HG03045 (cell line): Measurements from ENCODE around the gene PRKAR2B.
"Not testable (repeated sequence)": the region's sequence is repeated elsewhere in the genome, so short reads cannot be mapped to it uniquely, and the experiment has no call there.

Experiments
- ATAC-seq: cut with Tn5 transposase; IDR thresholded peaks from one replicate; pipeline ENCODE4 v1.9.1; 2021; ENCODE audit warnings: mild to moderate bottlenecking, moderate library complexity; ENCODE audit not compliant: unreplicated experiment

Gene PRKAR2B

DNA sequence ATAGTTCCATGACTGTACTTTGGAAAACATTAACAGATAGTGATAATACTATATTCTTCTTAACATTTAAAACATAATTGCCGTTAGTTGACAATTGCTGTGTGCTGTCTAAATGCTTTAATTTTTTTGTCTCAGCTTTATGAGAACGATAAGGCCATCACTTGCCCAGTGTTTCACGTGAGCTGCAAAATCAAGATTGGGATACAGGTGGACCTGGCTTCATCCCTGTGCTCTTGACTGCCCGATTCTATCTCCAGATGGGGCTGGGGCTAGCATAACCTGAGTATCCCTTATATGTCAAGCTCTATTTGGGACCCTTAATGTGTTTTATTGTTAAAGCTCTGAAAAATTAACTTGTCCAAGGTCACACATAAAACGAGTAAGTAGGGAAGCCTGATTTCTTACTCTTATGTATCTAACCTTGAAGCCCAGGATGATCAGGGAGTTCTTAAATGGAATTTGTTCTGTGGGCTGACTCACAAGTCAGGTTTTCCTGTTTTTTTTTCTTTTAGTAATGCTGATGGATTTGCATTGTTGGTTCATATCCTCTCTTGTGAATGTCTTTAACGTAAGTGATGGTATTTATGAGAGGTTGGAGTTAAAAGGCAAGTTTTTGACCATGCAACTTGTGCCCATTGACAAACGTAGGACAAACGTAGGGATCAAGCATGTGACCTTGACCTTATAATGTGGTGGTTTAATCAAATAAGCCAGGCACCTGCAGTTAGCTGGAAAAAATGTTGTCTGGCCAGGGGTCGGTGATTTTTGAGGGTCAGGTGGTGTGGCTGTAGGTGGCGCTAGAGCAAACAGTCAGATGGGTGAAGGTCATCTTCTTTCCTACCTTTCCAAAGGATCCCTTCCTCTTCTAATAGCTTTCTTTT lies 3.6 kb downstream of the PRKAR2B start:
- ATAC-seq: no peak

DNA sequence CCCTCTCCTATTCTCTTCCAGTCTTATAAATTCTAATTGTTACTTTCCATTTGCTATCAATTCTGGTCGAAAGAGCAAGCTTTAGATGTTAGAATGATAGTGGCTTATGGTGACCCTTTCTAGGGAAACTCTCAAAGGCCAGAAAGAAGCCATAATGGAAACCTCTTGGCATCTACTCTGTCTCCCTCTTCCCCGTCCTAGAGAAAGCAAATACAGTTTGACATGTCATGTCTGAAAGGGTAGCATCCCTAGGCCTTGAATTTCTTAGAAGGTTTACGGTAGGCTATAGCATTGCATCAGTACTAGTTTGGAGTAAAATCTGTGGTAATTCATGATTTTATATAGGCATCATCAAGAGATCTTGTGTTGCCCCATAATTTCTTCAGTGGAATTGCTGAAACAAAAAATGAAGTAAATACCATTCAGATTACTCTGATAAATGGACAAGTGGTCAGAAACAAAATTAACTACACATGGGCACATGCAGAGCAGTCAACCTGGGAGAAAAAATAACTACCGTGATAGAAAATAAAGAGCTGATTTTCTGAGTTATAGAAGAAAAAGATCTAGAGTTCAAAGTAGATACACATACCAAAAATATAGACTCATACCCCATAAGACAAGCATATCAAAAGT lies 4.4 kb downstream of the PRKAR2B start:
- no peak for ATAC-seq

DNA sequence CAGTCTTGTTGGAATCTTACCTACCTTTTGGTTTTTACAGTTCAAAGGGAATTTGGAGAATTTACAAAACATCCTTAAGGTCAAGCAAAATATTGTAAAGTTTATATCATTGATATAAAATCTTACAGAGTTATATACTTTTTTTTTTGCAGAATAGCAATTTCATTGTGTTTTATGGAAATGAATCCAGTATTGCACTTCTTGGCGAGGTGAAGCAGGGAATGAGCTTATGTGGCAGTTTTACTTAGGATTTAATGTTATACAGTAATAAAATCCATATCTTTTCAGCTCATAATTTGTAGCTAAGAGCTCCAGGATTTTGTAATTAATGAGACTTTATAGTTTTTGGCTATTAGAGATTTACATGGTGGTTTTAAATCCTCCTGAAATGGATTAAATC lies 5.0 kb downstream of the PRKAR2B start:
- ATAC-seq: no peak

DNA sequence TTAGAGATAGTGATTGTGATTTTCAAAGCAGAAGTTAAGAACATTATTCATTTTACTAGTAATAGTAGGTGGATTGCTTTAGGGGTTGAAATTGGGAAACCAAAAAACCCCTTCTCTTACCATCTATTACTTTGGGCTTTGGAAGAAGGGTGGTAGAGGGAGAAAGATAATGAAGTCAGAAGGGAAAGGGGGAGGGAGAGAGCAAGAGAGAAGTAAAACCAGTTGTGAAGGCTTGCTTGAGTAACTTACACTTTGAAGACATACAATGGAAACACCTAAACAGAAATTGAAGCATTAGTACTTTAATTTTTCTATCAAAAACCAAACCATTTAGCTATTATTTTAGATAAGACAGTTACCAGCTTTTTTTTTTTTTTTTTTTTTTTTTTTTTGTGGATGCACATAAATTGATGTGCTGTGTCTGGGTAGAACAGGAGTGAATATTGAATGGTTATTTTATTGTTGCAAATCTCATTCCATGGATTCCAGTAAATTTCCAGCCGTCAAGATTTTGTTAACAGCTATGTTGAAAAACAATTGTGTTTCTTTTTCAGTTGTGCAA lies 5.5 kb downstream of the PRKAR2B start:
- ATAC-seq: no peak

DNA sequence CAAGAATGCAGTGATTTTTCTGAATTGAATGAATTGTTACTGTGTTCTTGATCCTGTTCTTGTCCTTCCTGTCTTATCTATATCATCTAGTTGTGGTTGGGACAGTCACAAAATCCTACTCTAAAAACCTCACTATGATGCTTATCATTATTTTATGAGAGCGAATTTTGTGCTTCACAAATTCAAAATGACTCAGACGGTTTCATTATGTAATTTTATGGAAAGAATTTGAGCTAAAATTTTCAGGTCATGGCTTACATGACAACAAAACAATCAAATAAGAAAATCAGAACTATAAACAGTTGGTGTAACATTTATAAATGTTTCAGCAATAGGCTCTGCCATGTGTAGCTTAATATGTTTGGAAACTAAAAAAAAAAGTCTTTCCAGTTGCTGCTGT lies 6.9 kb downstream of the PRKAR2B start:
- ATAC-seq: no peak

DNA sequence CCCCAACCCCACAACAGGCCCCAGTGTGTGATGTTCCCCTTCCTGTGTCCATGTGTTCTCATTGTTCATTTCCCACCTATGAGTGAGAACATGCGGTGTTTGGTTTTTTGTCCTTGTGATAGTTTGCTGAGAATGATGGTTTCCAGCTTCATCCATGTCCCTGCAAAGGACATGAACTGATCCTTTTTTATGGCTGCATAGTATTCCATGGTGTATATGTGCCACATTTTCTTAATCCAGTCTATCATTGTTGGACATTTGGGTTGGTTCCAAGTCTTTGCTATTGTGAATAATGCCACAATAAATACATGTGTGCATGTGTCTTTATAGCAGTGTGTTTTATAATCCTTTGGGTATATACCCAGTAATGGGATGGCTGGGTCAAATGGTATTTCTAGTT lies 10.5 kb downstream of the PRKAR2B start:
- ATAC-seq: not testable (repeated sequence)

DNA sequence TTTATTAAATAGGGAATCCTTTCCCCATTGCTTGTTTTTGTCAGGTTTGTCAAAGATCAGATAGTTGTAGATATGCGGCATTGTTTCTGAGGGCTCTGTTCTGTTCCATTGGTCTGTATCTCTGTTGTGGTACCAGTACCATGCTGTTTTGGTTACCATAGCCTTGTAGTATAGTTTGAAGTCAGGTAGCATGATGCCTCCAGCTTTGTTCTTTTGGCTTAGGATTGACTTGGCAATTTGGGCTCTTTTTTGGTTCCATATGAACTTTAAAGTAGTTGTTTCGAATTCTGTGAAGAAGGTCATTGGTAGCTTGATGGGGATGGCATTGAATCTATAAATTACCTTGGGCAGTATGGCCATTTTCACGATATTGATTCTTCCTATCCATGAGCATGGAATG lies 11.6 kb downstream of the PRKAR2B start:
- ATAC-seq: not testable (repeated sequence)

DNA sequence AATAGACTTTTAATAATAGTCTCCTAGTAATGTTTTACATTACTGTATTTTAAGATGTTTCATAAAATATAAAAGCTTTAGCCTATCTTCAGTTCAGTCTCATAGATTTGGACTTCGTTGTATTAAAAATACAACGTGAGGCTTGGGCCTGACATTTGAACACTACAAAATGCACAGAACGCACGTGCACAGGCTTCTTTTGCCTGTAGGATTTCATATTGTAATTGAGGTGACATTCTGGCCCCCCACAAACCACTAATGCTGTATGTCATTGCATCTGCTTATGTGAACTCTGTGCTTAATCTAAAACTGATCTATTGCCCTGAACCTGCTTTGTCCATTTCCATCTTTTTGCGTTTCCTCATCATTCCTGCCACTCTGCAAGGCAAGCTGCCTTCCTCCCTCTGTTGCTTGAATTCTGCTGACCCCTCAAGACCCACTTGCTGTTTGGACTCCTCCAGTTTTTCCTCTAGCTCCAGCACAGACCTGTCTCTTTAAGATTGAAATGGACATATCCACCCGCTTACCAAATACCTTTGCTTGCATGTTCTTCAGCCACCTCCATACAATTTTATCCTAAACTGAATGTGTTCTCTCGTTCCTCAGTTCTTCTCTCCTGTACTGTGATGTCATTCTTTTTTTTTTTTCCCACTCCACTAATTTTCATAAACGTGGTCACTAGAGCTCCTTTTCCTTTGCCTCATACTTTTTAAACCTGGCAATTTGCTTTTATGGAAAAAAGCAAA lies 12.4 kb downstream of the PRKAR2B start:
- ATAC-seq: no peak

DNA sequence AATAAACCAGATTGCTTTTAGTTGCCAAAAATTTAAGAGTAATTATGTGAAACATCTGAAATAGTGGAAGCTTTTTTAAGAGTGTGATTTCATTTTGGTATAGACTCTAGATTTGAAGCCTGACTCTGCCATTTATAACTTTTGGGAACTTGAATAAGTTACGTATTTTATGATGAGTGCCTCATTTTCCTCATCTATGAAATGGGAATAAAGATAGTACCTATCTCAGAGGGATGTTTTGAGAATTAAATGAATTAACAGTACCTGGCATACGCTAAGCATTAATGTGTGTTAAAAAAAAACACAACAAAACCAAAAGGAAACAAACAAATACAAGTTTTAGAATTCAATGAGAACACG lies 12.9 kb downstream of the PRKAR2B start:
- ATAC-seq: no peak

DNA sequence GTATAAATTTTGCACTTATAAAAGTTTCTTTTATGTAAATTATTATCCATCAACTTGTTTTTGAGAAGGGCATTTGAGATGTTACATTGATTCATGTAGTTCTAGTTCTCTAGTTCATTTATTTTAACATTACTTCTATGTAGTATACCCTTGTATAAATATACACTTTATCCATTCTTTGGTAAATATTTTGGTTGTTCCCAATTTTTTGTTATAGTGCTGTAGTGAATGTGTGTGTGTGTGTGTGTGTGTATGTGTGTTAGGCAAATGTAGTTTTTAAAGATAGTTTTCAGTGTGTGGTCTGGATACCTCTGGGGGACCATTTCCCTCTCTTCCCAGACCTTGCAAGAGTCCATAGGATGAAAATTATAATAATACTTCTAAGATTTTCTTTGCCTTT lies 15.0 kb downstream of the PRKAR2B start:
- no peak for ATAC-seq

DNA sequence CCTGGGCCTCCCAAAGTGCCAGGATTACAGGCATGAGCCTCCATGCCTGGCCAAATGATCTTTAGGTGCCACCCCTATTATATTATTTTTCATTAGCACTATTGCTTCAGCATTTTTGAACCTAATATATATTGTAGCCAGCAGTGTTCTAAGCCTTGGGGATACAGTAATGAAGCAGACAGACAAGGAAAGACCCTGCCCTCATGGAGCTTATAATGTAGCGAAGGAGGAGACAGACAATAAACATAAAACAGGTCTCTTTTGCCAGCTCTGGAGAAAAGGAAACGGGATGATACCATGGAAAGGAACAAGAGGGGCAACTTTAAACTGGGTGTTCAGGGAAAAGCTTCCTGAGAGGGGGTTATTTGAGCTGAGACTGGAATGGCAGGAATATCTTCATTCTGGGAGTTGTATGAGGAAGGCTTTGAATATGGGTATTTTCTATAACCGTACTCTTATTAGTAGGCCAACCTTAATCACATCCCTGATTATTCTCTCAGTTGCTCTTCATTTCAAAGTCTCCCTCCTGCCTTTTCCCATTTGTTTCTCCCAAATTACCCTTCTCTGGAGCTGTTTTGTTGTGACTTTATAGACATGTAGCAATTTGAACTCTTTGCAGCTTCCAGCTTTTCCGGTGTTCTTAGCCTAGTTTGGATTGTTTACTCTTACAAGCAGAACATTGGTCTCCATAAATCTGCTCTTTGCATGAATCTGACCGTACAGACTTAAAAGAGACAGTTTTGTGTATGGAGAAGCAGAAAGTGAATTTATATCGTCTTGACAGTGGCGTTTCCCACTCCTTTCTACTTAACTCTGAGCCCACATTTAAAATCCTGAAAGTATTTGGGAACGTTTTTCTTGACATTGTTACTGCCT lies 19.0 kb downstream of the PRKAR2B start:
- ATAC-seq: no peak

DNA sequence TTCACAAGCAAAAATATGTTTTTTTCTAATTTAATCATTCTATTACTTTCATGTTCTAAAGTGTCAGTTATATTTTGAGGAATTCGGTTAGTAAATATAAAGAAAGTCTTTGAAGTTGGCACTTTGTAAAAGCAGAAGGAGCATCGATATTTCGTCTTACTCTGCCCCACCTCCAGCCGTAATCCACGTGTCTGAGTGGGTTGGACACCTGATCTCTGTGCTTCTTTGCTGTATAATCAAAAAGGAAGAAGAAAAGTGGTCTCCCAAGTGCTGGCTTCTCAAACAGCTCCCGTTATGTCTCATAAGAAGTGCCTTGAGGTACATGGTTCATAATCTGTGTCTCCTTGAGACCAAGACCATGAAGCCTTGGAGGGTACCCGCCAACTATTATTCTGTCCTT lies 19.8 kb downstream of the PRKAR2B start:
- no peak for ATAC-seq

DNA sequence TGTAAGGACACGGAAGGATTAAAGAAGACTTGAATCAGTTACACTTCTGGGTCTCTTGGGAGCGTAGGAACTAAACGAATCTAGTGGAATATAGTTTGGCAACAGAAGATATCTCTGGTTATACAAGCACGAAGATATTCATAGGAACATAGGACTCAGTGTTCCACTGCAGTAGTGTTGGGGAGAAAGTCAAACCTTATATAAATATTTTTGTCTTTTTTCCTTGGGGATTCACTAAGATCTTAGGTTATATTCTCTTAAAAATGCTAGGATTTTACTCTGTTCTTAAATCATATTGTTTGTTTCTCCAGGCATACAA lies 21.4 kb downstream of the PRKAR2B start:
- ATAC-seq: no peak

DNA sequence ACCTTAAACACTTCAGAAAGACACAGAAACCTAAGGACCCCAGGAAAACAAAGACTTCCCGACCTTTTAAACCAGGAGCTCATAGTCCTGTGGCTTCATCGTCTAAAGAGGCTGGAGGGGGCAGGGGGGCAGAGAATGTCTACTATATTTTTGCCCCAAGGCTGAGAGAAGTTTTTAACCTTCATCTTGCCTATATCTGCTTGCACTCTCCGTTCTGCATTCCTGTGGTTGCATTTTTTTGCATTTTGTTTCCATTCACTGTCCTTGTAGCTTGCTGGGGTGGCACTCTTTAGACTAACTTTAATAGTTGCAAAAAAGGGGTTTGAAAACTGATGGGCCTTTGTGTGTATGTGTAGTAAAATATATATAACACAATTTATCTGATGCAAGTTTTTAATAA lies 23.7 kb downstream of the PRKAR2B start:
- ATAC-seq: no peak

DNA sequence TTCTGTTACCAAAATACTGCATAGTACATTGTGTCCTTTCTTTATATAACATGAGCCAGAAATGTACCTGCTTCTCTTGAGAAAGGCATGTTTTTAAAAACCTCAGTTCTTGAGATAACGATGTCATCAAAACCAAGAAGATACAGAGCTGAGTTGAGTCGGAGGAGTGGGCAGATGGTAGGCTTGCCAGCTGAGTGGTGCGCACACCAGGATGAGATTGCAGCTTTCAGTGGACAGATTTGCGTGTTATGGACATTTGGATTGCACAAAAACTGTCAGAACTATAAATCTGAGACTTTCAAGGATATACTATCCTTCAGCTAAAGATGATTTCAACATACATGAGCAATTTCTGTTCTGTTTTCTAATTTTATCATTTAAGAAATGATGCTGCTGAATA lies 25.0 kb downstream of the PRKAR2B start:
- ATAC-seq: no peak

DNA sequence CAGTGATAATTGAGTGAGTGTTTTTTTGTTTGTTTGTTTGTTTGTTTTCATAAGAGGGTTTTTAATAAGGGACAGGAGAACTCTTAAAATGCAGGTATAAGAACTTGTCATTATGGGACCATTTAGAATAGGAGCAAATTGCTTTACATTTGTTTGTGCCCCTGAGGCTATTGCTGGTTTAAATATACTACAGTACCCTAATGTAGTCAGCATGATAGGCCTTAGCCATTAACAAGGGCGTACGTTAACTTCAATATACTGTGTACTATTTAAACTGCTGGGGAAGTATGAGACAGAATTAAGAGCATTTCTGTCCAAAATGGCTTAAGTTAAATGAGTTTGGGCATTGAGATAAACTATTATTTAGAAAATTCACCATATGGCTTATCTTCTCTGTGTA lies 26.2 kb downstream of the PRKAR2B start:
- no peak for ATAC-seq

DNA sequence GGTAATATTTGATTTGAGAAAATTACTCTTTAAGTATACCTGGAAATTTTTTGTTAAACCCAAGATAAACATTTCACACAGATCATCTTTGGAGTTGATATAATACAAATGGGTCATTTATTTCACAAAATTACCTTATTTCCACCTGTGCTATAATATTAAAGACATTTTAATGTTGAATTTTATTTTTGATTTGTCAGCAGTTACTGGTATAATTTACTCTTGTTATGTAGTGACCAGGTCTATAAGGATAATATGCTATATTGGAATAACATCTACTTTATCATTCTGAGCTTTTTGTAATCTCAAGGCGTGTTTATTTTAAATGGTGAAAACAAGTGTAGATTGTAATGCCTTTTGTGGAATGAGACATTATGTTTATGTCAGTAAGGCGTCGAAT lies 26.6 kb downstream of the PRKAR2B start:
- no peak for ATAC-seq

DNA sequence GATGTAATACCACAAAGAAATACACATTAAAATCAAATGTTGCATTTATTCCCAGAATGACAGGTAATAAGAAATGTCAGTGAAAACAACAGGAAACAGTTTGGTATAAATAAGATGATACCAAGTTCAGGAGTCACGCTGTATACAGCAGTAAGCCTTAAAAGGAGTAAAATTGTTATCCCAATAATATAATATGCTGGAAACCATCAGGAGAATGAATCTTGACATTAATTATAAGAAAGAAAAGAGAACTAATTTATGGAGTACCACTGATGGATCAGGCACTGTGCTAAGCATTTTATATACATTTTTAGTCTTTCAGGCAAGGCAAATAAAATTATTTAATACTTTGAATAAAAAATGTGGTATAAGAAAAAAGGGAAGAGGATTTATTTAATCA lies 27.6 kb downstream of the PRKAR2B start:
- ATAC-seq: no peak

DNA sequence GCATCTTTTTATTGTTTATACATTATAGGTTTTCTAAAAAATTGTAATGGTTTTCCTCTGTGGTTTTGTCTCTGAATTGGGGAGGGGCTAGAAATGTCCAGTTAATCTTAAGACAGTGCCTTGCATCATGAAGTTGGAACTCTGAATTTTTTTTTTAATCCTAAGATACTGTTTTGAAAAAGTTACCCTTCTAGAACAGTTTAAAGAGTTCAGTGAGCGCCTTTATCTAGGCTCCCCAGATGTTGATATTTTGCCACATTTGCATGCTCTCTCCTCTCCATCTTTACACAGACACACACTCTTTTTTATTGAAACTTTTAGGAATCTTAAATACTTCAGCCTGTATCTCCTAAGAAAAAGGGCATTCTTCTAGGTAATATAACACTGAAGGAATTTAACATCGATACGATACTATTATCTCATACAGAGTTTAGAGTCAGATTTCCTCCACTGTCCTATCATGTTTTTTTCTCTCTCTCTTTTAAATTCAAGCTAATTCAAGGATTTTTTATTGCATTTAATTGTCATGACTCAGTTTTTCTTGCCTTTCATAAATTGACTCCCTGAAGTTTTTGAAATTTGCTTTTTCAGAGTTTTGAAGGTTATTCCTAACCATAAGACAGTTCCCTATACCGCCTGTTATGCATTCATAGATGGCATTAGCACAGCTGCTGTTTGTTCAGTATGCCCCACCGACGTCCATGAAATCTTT lies 31.5 kb downstream of the PRKAR2B start:
- ATAC-seq: no peak
